ENCODE results near the gene SHROOM3.

Gene SHROOM3

GRCh38 chr4:76545226-76545884 is 110.3 kb downstream of the SHROOM3 start:
- no peak for DNase-seq

- no peak for DNase-seq
Measured at GRCh38 chr4:76546327-76546726, 111.3 kb downstream of the SHROOM3 start.

- peak; percentile 84 to 89 for DNase-seq
Measured at GRCh38 chr4:76546759-76547742, 112.0 kb downstream of the SHROOM3 start.

GRCh38 chr4:76548704-76549103 is 113.7 kb downstream of the SHROOM3 start:
- DNase-seq, result no peak

GRCh38 chr4:76549765-76550164 is 114.7 kb downstream of the SHROOM3 start:
- no peak for DNase-seq

GRCh38 chr4:76550966-76551780 is 116.1 kb downstream of the SHROOM3 start:
- DNase-seq, result no peak

GRCh38 chr4:76554630-76555029 is 119.6 kb downstream of the SHROOM3 start:
- DNase-seq, result no peak

GRCh38 chr4:76556452-76556851 is 121.4 kb downstream of the SHROOM3 start:
- peak in 1 of 2 experiments; percentile 2 for DNase-seq

- peak in 1 of 2 experiments; percentile 23 for DNase-seq
Measured at GRCh38 chr4:76558396-76559235, 123.6 kb downstream of the SHROOM3 start.

GRCh38 chr4:76559236-76560071 is 124.4 kb downstream of the SHROOM3 start:
- no peak for DNase-seq

- DNase-seq, result no peak
Measured at GRCh38 chr4:76562161-76562560, 127.1 kb downstream of the SHROOM3 start.

GRCh38 chr4:76562836-76563453 is 127.9 kb downstream of the SHROOM3 start:
- no peak for DNase-seq

GRCh38 chr4:76563454-76564122 is 128.6 kb downstream of the SHROOM3 start:
- DNase-seq, result peak; percentile 27 to 74

GRCh38 chr4:76564123-76564915 is 129.3 kb downstream of the SHROOM3 start:
- no peak for DNase-seq

- no peak for DNase-seq
Measured at GRCh38 chr4:76568262-76568661, 133.2 kb downstream of the SHROOM3 start.

- no peak for DNase-seq
Measured at GRCh38 chr4:76569225-76569624, 134.2 kb downstream of the SHROOM3 start.

GRCh38 chr4:76569706-76570105 is 134.7 kb downstream of the SHROOM3 start:
- no peak for DNase-seq

- no peak for DNase-seq
Measured at GRCh38 chr4:76570141-76570973, 135.3 kb downstream of the SHROOM3 start.

All from NCI-H524 (cell line).